Stimulated activated effector memory CD8-positive, alpha-beta T cell treated with anti-CD3 and anti-CD28 coated beads, Interleukin-12 subunit alpha, Interleukin-12 subunit beta, amount 100 ng/mL, for 72 hours (primary cell): ENCODE measurements around the gene XPNPEP1.

ENCODE experiments used
- ATAC-seq: fragments of 150-1000 bp; cut with Tn5 transposase; 2 replicates; pipeline ENCODE4 v1.10.0; 2021
- DNase-seq, 2 donors: peaks; one replicate each; pipeline ENCODE4 v3.0.0; 2021 to 2022; ENCODE audit warnings: low spot score in 2 of 2
- H3K27ac Mint-ChIP-seq: one replicate; pipeline ENCODE4 v1.8.0; 2022; ENCODE audit warnings: mild to moderate bottlenecking, mixed read lengths
- H3K36me3 Mint-ChIP-seq: one replicate; pipeline ENCODE4 v1.8.0; 2022; ENCODE audit warnings: mild to moderate bottlenecking, mixed read lengths
- H3K4me1 Mint-ChIP-seq: one replicate; pipeline ENCODE4 v1.8.0; 2022; ENCODE audit warnings: mixed read lengths
- H3K4me3 Mint-ChIP-seq: one replicate; pipeline ENCODE4 v1.8.0; 2022; ENCODE audit warnings: mild to moderate bottlenecking, mixed read lengths
- H3K9me3 Mint-ChIP-seq: one replicate; pipeline ENCODE4 v1.8.0; 2022; ENCODE audit warnings: mixed read lengths

XPNPEP1 gene

DNA sequence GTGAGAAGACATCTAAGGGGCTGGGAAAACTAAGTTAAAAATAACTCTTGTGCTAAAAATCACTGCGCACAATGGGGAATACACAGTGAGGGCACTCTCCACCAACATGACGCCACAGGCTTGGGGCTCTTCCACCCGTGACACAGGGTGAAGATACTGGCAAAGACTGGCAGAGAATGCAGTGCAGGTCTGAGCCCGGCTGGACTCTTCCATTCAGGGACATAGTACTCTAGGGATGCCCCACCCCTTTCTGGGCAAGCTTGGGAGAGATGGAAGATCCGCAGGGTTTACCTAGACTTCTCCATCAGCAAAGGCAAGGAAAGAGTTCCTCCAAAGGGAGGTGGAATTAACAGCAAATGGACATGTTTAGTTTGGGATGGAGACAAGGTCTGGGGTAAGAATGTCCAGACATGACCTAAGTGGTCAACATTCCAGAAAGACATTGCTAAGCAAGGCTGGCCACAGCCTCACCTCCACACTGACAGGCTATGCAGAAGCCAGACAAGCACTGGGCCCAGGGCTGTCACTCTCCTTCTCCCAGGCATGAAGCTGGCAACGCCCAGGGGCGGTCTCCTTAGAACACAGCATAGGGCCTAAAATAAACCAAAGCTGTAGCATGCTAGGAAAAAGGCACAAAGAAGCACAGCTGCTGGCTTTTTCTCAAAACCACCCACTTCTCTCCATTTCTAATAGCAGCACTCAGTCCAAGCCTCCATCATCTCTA lies 28.1 kb downstream of the XPNPEP1 start:
- H3K4me3 Mint-ChIP-seq: no peak overlapping the region
- H3K36me3 Mint-ChIP-seq: peaks cover 37% of the 10 kb centered on the region
- no peak for ATAC-seq
- peaks cover 58% of the 10 kb centered on the region for H3K4me1 Mint-ChIP-seq
- no peaks in the 10 kb centered on the region for H3K9me3 Mint-ChIP-seq
- no peak overlapping the region for H3K27ac Mint-ChIP-seq
- no peak for DNase-seq

DNA sequence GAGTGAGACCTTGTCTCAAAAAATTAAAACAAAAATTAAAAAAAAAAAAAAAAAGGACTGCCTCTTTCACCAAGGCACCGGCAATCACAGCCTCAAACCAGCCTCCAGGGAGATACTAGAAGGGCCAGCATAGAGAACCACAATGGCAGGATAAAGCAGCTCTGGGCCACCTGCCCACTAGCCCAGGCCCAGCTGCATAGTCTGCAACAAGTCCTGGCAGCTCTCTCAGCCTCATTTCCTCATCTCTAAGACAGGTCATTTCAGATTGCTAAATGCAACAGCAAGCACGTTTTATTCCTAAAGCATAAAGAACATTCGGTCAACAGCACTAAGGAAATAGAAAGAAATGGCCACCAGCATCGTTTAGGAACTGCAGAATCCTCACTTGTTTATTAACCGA lies 28.8 kb downstream of the XPNPEP1 start:
- ATAC-seq (no peak), DNase-seq (no peak)
- peaks cover 45% of the 10 kb centered on the region for H3K36me3 Mint-ChIP-seq
- peaks cover 58% of the 10 kb centered on the region for H3K4me1 Mint-ChIP-seq
- H3K27ac Mint-ChIP-seq: no peak overlapping the region
- H3K9me3 Mint-ChIP-seq: no peaks in the 10 kb centered on the region
- no peak overlapping the region for H3K4me3 Mint-ChIP-seq

DNA sequence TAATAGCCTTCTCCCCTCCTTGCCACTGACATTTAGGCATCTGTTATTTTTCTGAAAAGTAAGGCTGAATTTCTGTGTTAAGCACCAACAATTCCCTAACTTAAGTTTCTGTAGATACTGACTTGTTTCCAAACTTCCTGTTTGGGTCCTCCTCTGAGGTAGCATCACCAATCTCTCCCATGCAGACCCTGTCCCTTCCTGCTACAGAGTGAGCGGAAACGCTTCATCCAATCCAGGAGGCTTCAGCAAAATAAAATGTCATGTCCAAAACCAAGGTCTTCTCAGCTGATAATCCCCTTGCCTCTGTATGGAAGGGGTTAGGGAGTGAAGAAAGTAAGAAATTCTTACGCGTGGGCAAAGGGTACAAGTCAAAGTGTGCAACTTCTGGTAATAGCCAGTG lies 29.9 kb downstream of the XPNPEP1 start:
- no peak overlapping the region for H3K4me3 Mint-ChIP-seq

DNA sequence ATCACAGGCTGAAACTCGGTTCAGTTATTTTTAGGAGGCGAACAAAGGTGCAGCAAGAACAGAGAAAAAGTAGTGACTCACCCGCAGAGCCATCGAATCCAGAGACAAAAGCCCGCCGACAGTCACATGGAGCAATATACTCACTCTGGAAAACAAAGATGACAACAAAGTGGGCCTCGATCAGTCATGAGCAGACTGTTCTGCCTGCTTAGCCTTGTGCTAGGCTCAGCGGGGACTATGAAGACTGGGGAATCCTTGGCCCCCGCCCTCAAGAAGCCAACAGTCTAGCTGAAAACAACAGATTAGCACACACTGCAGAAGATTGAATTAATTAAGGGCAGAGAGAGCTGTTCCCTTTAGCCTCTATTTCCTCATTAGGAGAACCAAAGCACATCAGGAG lies 30.4 kb downstream of the XPNPEP1 start:
- ATAC-seq: no peak
- peak overlapping the region; percentile 50 for H3K27ac Mint-ChIP-seq
- H3K9me3 Mint-ChIP-seq: no peaks in the 10 kb centered on the region

More for the DNA sequence above, 29.9 kb downstream of the XPNPEP1 start:
- Mint-ChIP-seq H3K9me3 (no peaks in the 10 kb centered on the region), H3K27ac (peak overlapping the region; percentile 50), H3K4me1 (peaks cover 48% of the 10 kb centered on the region), H3K36me3 (peaks cover 46% of the 10 kb centered on the region)
- DNase-seq: no peak
- ATAC-seq: no peak

DNA sequence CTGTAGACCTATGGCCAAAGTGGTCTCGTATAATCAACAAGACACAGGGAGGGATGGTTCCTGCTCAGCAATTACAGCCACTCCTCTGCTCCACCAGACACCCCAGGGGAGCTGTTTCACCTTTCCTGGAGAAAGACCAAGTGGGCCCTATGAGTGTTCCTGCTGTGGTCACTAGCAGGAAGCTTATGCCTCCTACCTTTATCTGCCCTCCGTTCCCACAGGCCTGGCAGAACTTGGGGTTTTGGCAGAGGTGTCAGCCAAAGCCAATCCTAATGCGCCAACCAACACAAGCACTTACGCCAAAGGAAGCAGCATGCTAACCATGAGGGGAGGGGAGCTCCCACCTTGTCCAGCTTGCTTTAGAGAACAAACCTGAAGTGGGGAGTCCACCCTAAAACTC lies 31.2 kb downstream of the XPNPEP1 start:
- H3K9me3 Mint-ChIP-seq: no peaks in the 10 kb centered on the region
- DNase-seq (no peak), ATAC-seq (peak; percentile 43)
- H3K4me3 Mint-ChIP-seq: no peak overlapping the region
- H3K4me1 Mint-ChIP-seq: peaks cover 49% of the 10 kb centered on the region
- H3K36me3 Mint-ChIP-seq: peaks cover 58% of the 10 kb centered on the region
- H3K27ac Mint-ChIP-seq: no peak overlapping the region

More for the DNA sequence above, 30.4 kb downstream of the XPNPEP1 start:
- H3K4me1 Mint-ChIP-seq: peaks cover 44% of the 10 kb centered on the region
- H3K4me3 Mint-ChIP-seq: no peak overlapping the region
- peaks cover 50% of the 10 kb centered on the region for H3K36me3 Mint-ChIP-seq
- no peak for DNase-seq

DNA sequence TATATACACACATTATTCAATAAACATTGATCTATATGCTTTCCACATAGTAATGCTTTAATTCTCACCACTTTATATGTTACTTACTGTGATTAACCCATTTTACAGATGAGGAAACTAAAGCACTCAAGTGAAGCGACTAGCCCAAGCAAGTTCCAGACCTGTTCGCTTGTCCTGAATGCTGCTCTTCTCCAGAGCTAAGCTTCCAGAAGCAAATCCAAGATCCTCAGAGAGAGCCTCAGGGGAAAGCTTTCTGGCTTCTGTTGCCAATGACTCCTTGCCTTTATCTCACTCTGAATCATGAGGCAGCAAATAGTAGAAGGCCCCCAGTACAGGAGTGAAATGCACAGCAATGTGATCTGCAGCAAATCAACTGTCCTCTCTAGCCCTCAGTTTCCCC lies 32.2 kb downstream of the XPNPEP1 start:
- H3K4me1 Mint-ChIP-seq: peaks cover 54% of the 10 kb centered on the region
- ATAC-seq (no peak), DNase-seq (no peak)
- H3K36me3 Mint-ChIP-seq: peaks cover 66% of the 10 kb centered on the region
- H3K9me3 Mint-ChIP-seq: no peaks in the 10 kb centered on the region
- H3K27ac Mint-ChIP-seq: no peak overlapping the region
- no peak overlapping the region for H3K4me3 Mint-ChIP-seq

DNA sequence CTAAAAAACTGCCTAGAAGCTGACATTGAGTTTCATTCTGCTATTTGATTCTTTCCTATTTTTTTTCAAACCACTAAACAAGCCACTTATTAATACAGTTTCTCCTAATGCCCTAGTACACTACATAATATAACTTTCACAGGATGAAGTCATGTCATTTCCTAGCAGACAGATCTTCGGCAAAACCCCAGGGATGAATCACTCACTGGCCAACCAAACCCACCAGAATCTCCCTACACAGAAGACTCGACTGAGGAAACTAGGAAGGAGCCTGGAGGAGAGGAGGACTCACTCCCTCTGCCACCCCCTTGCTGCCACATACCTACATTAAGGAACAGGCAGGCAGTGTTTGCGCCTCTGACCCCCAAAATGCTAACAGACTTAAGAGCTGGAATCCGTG lies 33.4 kb downstream of the XPNPEP1 start:
- peak; percentile 74 for ATAC-seq
- H3K4me3 Mint-ChIP-seq: no peak overlapping the region
- peaks cover 78% of the 10 kb centered on the region for H3K36me3 Mint-ChIP-seq
- peak overlapping the region; percentile 43 for H3K27ac Mint-ChIP-seq
- H3K9me3 Mint-ChIP-seq: no peaks in the 10 kb centered on the region
- peaks cover 52% of the 10 kb centered on the region for H3K4me1 Mint-ChIP-seq
- no peak for DNase-seq

DNA sequence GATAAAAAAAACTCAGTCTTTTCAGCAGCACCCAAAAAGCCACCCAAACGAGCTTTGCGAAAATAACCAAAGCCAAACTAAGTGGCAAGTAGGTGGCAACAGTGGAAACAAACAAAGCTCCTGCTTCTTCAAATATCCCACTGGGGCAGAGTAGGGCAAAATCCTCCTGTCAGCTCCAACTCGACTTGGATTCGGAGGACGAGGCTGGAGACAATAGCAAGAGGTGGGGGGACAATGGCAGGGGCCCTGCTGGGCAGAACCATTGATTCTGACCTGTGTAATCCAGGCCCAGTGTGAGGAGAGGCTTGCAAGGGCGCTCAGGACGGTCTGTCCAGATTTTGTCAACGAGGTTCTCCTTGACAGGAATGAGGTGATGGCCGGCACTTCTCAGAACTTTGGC lies 35.5 kb downstream of the XPNPEP1 start:
- ATAC-seq (no peak), DNase-seq (no peak)
- H3K9me3 Mint-ChIP-seq: no peaks in the 10 kb centered on the region
- H3K36me3 Mint-ChIP-seq: peaks cover 90% of the 10 kb centered on the region
- peaks cover 61% of the 10 kb centered on the region for H3K4me1 Mint-ChIP-seq
- H3K27ac Mint-ChIP-seq: peak overlapping the region; percentile 76
- no peak overlapping the region for H3K4me3 Mint-ChIP-seq

DNA sequence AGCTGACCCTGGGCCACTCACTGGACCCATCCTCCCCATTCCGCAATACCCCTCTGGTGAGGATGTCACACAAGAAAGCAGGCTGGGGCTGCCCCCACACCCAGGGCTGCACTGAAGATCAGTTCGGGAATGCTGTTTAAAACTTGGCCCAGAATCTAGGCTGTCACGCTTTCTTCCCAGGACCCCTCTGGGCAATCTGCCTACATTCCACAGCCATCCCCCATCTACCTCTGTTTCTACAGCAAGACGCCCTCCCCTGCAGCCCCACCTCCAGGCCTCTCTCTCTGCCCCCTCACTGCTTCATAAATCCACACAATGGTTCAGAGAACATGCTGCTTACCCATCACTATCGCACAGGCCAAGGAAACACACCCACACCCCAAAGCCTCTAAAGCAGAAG lies 36.1 kb downstream of the XPNPEP1 start:
- DNase-seq (no peak), ATAC-seq (no peak)
- Mint-ChIP-seq H3K9me3 (no peaks in the 10 kb centered on the region), H3K36me3 (peaks cover 92% of the 10 kb centered on the region), H3K4me1 (peaks cover 57% of the 10 kb centered on the region), H3K4me3 (no peak overlapping the region), H3K27ac (peak overlapping the region; percentile 76)

DNA sequence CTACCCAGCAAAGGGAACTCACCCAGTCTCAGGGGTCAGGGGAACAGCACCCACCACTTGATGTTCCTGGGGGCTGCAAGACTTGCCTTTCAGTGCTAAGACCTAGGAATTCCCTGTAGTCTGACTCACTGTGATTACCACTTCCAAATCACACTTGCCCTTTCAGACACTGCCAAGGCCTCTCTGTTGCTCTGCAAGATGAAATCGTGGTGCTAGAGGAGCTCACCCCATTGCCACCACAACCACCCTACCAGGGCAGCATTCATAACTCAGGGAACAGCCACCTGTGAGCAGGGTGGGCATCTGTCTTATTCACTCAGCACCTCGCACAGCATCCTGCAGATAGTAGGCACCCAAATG lies 36.5 kb downstream of the XPNPEP1 start:
- no peak overlapping the region for H3K4me3 Mint-ChIP-seq
- peaks cover 52% of the 10 kb centered on the region for H3K4me1 Mint-ChIP-seq
- ATAC-seq (peak; percentile 62), DNase-seq (no peak)
- no peaks in the 10 kb centered on the region for H3K9me3 Mint-ChIP-seq
- peak overlapping the region; percentile 76 for H3K27ac Mint-ChIP-seq
- peaks cover 92% of the 10 kb centered on the region for H3K36me3 Mint-ChIP-seq

DNA sequence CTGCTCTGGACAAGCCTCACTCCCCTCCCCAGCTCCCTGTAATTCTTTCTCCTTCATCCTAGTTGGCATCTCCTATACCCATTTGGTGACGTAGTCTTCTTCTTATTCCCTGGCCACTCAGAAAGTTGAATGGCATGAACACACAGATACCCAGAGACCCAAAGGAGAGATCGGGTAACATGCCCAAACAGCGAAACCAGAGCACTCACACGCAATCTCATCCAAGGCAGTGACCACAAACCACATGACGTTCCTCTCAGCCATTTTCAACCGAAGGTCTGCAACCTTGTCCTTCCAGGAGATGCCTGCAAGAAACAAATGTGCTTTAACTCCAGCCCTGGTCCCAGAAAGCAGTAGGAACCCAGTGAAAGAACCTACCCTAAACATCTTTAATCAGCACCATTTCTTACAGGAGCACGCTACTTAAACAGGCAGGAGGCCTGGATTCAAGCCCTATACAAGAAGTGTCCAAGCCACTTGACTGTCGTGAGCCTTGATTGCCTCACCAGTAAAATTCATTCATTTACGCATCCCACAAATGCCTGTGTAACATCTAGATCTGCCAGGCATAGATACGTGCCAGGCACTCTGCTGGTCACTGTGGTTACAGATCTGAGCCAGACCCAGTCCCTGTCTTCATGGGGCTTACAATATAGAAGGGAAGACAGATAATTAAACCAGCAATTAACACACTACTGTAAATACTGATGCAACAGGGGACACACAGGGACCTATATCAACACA lies 37.1 kb downstream of the XPNPEP1 start:
- Mint-ChIP-seq H3K4me1 (peaks cover 48% of the 10 kb centered on the region), H3K9me3 (no peaks in the 10 kb centered on the region), H3K4me3 (no peak overlapping the region), H3K27ac (peak overlapping the region; percentile 76), H3K36me3 (peaks cover 92% of the 10 kb centered on the region)
- DNase-seq (no peak), ATAC-seq (peak; percentile 29)

DNA sequence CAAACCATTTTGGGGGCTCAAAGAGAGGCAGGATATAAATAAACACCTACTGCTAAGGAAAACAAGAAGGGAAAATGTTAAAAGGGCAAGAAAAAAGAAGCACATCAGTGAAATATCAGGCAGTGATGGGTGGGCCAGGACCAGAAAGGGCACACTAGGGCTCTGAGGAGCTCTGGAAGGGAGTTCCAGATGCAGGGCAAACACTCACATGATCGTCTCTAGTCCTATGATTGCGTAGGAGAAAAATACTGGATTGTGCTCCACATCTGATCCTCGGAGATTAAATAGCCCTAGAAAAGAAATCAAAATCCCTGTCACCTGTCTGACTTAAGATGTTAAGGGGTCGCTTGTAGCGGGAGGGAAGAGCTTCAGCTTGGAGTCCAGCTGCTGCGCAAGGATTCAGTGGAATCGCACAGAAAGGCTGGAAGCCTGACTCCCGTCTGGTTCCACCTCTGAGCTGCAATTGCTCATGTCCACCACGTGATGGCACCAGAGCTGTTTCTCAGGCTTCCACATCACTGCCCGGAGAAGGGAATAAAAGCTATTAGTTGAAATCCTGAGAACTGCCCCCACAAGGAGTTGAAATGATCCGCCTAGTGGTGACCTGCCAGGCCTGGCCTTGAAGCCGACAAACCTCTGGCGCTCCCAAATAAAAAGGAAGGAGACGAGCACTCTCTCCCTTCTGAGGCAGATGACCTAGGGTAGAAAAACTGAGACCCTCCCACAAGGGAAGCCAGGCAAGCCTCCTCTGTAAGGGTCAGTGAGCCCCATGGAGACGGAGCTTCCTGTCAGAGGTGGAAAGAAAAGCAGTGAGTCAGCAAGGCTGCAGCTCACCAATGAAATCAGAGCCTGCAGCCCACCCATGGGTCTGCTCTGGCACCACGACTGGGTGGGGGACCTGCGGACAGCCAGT lies 39.2 kb downstream of the XPNPEP1 start:
- H3K9me3 Mint-ChIP-seq: no peaks in the 10 kb centered on the region
- no peak overlapping the region for H3K27ac Mint-ChIP-seq
- peak; percentile 65 for ATAC-seq
- H3K36me3 Mint-ChIP-seq: peaks cover 93% of the 10 kb centered on the region
- H3K4me3 Mint-ChIP-seq: no peak overlapping the region
- peaks cover 39% of the 10 kb centered on the region for H3K4me1 Mint-ChIP-seq
- DNase-seq: peak; percentile 37 to 73

DNA sequence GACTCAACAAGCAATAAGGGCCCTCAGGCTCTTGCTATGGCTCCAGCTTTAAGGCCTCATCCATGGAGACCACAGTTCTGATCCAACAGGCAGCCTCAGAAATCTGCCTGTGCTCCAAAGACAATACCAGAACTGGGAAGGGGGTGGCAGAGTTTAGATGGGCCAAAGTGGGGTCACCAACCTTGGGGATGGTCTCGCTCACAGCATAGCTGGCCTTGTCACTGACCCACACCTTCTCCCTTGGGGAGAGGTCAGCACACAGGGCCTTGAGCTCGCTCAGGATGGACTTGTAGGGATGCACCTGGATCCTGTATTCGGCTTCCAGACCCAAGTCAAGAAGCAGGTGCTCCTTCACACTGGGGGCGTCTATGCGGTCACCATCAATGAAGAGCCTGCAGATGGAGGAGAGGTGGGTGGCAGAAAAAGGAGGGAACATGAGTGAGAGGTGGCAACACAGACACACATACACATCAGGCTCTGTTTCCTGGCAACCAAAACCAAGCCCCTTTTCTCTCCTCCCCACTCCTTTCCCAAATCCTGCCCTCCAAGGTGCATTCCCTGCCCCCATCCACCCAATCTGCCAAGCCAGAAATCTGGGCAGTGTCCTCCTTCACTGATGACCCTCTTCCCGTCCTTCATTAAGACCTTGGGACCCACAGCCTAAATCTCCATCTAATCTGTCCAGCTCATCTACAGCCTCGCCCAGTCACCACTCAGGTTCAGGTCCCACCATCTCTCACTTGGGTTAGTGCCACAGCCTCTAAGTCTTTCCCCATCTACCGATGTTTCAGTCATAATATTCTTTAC lies 40.9 kb downstream of the XPNPEP1 start:
- ATAC-seq (no peak), DNase-seq (no peak)
- H3K4me3 Mint-ChIP-seq: no peak overlapping the region
- no peak overlapping the region for H3K27ac Mint-ChIP-seq
- peaks cover 93% of the 10 kb centered on the region for H3K36me3 Mint-ChIP-seq
- H3K4me1 Mint-ChIP-seq: peaks cover 37% of the 10 kb centered on the region
- H3K9me3 Mint-ChIP-seq: no peaks in the 10 kb centered on the region

DNA sequence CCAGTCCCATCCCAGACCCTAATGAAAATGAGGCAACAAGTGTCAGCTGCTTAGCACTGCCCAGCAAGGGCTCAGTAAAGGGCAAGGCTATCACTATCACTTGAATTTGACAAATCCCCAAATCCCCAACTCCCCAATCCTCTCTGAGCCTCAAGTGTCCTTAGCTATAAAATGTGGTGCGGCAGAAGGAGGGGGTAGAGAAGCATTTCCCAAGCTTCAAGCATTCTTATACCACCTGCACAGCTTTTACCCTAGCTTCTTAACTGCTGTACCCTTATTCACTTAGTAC lies 41.6 kb downstream of the XPNPEP1 start:
- H3K27ac Mint-ChIP-seq: peak overlapping the region; percentile 27
- no peak for DNase-seq
- peaks cover 95% of the 10 kb centered on the region for H3K36me3 Mint-ChIP-seq

More for the DNA sequence above, 41.6 kb downstream of the XPNPEP1 start:
- Mint-ChIP-seq H3K4me3 (no peak overlapping the region), H3K9me3 (no peaks in the 10 kb centered on the region), H3K4me1 (peaks cover 30% of the 10 kb centered on the region)
- no peak for ATAC-seq
